ENCODE measurements around the gene ADIPOR2.

Gene ADIPOR2

GRCh38 chr12:1826867-1827705, 136.2 kb downstream of the ADIPOR2 start:
- in situ Hi-C loops (cut with MboI; ENCODE audit: low sequenced_read_pairs): no loop called here

GRCh38 chr12:1827826-1828805, 137.2 kb downstream of the ADIPOR2 start:
- in situ Hi-C loops (cut with MboI; ENCODE audit: low sequenced_read_pairs): no loop called here

- in situ Hi-C loops (cut with MboI; ENCODE audit: low sequenced_read_pairs): no loop called here
Observed at GRCh38 chr12:1828856-1829255, 138.0 kb downstream of the ADIPOR2 start.

GRCh38 chr12:1829306-1829900, 138.5 kb downstream of the ADIPOR2 start:
- in situ Hi-C loops (cut with MboI; ENCODE audit: low sequenced_read_pairs): no loop called here

GRCh38 chr12:1830401-1830845, 139.6 kb downstream of the ADIPOR2 start:
- in situ Hi-C loops (cut with MboI; ENCODE audit: low sequenced_read_pairs): no loop called here

- in situ Hi-C loops (cut with MboI; ENCODE audit: low sequenced_read_pairs): no loop called here
Observed at GRCh38 chr12:1830981-1831963, 140.4 kb downstream of the ADIPOR2 start.

GRCh38 chr12:1832801-1833595, 142.1 kb downstream of the ADIPOR2 start:
- in situ Hi-C loops (cut with MboI; ENCODE audit: low sequenced_read_pairs): no loop called here

GRCh38 chr12:1833596-1834028, 142.7 kb downstream of the ADIPOR2 start:
- in situ Hi-C loops (cut with MboI; ENCODE audit: low sequenced_read_pairs): no loop called here

GRCh38 chr12:1834186-1834925, 143.5 kb downstream of the ADIPOR2 start:
- in situ Hi-C loops (cut with MboI; ENCODE audit: low sequenced_read_pairs): no loop called here

- in situ Hi-C loops (cut with MboI; ENCODE audit: low sequenced_read_pairs): no loop called here
Observed at GRCh38 chr12:1835211-1836131, 144.6 kb downstream of the ADIPOR2 start.

- in situ Hi-C loops (cut with MboI; ENCODE audit: low sequenced_read_pairs): no loop called here
Observed at GRCh38 chr12:1836241-1836803, 145.5 kb downstream of the ADIPOR2 start.

- in situ Hi-C loops (cut with MboI; ENCODE audit: low sequenced_read_pairs): no loop called here
Observed at GRCh38 chr12:1836854-1837421, 146.1 kb downstream of the ADIPOR2 start.

- in situ Hi-C loops (cut with MboI; ENCODE audit: low sequenced_read_pairs): no loop called here
Observed at GRCh38 chr12:1837541-1838204, 146.8 kb downstream of the ADIPOR2 start.
